CD4-positive, alpha-beta T cell treated with Interleukin-17A for 4 hours (primary cell): Measurements from ENCODE around the gene ZBTB45.
A peak's percentile ranks its signal among the peaks of the same experiment; 100 is the strongest.
"Not testable (repeated sequence)": the region's sequence is repeated elsewhere in the genome, so short reads cannot be mapped to it uniquely, and the experiment has no call there.

Experiments used
- DNase-seq: peaks from one replicate; pipeline ENCODE4 v3.0.0-alpha.2; 2020; ENCODE audit warnings: mixed read lengths

Gene ZBTB45

DNA sequence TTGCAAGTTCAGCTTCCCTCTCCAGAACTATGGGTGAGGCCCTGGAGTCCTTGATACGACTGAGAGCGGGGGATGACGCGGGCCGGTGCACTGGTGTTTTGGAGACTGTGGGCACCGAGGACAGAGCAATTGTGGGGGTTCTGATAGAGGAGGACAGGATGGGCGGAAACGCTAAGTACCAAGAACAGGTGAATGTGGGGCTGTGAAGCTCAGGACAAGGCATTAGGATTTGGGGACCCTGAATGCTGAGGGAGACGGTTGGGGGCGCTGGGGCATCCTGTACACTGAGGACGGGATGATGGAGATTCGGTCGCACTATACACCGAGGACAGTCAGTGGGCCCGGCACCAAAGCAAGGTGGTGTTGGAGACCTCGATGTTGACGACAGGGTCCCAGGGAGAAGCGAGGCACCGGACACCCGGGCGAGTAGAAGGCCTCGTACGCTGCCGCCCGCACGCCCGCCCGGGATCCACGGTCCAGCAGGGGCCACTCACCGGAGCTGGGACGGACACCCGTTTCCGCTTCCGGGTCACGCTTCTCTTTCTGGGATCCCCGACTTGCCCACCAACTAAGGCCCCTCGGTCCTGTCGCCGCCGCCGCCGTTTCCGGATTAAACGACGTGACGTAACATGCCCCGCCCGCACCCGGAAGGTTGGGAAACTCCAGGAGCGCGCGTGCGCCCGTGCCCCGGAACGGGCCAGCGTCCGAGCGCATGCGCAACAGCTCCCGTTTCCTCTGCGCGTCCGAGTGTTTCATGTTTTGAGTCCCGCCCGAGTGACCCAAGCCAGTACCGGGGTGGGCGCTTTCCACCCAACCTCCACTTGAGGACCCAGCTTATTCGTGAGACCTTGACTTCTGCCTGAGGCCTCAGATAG lies 35.1 kb upstream of the ZBTB45 start, which contains the start of gene CHMP2A:
Gene CHMP2A (minus strand): TSS at position 612 of the 875 bp plus-strand sequence. CDS start 893 bp downstream, outside the sequence.
- peak; percentile 98 for DNase-seq

DNA sequence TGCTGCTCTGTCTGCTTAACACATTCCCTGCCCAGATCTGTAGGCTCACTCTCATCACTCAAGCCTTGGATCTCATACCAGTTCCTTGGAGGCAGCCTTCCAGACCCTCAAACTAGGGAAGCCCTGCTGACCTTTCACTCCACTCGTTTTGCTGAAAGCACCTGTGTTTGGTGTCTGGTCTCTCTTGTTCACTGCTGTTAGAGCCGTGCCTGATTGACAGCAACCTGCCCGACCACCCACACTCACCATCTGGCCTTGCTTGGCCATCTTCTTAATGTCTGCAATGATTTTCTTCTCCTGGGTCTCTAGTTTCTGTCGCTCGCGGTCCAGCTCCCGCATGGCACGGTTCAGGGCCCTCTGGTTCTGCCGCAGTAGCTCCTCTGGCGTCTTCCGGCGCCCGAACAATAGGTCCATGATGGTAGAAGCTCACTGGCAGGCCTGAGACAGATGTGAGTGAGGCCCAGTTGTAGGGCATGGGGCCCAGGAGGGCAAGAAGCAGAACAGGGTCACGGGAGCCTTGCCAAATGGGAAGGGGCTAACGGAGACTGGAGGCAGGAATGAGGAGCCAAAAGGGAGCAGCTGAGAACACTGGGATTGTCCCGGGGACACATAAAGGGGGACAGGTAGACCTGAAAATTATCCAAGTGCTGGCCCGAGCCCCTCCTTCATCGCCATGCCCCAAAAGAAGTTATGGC lies 34.3 kb upstream of the ZBTB45 start:
- DNase-seq, result no peak

DNA sequence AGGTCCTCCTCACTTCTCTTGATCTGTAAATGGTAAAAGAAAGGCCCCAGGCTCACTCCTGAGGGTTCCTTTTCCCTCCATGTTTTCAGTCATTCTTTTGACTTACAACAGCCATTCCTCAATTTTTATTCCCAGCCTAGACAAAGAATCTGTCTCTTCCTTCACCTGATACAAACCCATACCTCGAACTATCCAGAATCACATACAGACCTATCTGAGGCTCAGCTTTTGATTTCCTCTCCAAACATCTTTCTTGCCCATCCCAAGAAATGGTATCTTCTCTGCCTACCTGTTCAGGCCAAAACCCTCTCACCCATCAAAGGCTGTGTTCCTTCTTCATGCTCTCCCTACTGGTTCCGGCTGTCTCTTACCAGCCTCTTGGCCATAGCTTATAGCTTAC lies 33.0 kb upstream of the ZBTB45 start:
- DNase-seq, result no peak

DNA sequence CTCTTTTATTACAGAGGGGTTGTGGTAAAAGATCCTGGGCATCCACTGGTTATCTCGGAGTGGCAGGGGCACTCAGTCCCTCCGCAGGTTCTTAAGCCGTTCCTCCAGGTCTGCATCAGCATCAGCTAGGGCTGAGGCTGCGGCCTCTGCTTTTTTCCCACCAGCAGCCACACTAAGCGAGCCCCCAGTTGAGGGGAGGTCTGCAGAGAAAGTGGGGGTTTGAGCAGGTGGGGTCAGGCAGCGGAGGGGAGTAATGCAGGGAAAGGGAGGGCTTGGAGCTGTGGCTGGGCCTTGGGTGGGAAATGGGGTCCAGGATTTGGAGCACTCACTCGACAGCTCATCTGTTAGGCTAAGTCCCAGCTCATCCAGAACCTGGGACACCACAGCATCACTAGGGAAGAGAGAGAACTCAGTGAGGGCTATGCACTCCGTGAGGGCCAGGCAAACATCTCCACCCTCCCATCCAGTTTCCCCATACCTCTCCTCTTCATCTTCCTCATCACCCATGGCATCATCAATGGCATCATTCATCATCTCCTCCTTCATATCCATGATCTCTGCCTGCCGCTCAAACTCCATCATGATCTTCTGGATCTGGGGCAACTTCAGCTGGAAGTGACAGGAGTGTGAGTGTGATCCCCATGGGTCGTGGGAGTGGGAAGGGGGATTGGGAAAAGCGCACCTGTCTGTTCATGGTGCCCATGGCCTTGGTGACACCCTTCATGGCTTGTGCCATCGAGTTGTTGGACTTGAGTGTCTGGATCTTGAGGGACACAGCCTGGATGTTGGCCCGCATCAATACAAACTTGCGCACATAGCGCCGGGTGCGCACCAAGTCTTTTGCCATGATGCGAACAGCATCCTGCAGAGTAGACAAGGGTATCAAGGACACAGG lies 32.2 kb upstream of the ZBTB45 start:
- no peak for DNase-seq

DNA sequence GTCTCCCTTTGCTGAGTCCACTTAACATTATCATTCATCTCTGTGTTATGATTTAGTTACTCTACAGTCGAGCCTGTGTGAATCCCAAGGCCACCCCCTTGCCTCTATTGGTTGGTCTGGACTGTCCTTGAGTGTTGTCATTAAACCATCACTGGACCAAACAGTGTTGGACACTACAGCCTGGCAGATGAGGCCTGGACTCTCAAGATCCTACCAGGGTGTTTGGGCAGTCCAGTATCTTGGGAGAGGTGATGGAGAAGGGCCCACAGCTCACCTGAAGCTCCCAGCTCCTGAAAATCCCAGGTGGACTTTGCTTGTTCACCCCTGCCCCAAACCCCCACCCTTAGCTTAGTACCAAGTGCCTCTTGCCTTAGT lies 31.5 kb upstream of the ZBTB45 start:
- no peak for DNase-seq

DNA sequence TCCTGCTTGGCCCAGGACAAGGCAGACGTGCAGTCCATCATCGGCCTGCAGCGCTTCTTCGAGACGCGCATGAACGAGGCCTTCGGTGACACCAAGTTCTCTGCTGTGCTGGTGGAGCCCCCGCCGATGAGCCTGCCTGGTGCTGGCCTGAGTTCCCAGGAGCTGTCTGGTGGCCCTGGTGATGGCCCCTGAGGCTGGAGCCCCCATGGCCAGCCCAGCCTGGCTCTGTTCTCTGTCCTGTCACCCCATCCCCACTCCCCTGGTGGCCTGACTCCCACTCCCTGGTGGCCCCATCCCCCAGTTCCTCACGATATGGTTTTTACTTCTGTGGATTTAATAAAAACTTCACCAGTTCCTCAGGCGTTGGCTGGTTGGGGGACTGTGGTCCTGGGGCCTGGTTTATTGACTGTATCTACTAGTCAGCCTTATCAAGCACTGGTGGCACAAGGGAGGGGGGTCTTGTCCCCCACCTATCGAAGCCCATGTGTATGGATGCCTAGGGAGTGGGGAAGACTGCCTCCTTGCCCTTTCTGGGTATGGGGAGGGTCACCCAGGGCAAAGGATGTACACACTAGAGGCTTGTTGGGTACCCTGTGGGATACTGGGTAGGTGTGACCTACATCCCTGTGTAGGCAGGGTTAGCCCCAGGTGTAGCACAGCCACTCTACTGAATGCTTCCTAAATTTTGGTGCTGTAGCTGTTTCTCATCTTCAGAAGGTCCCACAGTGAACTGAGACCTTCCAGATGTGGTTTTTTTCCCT lies 30.9 kb upstream of the ZBTB45 start:
- DNase-seq, result no peak

- DNase-seq, result no peak
Observed at GRCh38 chr19:58549664-58550361, 30.2 kb upstream of the ZBTB45 start.

DNA sequence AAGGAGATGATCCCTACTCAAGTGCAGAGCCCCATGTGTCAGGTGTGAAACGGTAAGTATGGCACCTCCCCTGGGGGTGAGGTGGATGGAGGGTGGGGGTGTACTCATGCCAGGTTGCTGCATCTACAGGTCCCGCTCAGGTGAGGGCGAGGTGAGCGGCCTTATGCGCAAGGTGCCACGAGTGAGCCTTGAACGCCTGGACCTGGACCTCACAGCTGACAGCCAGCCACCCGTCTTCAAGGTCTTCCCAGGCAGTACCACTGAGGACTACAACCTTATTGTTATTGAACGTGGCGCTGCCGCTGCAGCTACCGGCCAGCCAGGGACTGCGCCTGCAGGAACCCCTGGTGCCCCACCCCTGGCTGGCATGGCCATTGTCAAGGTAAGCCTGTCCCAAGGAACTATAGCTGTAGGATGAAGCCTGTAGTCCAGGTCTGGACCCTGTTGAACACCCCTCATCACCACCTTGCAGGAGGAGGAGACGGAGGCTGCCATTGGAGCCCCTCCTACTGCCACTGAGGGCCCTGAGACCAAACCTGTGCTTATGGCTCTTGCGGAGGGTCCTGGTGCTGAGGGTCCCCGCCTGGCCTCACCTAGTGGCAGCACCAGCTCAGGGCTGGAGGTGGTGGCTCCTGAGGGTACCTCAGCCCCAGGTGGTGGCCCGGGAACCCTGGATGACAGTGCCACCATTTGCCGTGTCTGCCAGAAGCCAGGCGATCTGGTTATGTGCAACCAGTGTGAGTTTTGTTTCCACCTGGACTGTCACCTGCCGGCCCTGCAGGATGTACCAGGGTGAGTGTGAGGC lies 29.5 kb upstream of the ZBTB45 start:
- DNase-seq, result no peak

GRCh38 chr19:58547323-58548312 lies 28.0 kb upstream of the ZBTB45 start:
- DNase-seq, result no peak

GRCh38 chr19:58546019-58546530 lies 26.5 kb upstream of the ZBTB45 start:
- no peak for DNase-seq

DNA sequence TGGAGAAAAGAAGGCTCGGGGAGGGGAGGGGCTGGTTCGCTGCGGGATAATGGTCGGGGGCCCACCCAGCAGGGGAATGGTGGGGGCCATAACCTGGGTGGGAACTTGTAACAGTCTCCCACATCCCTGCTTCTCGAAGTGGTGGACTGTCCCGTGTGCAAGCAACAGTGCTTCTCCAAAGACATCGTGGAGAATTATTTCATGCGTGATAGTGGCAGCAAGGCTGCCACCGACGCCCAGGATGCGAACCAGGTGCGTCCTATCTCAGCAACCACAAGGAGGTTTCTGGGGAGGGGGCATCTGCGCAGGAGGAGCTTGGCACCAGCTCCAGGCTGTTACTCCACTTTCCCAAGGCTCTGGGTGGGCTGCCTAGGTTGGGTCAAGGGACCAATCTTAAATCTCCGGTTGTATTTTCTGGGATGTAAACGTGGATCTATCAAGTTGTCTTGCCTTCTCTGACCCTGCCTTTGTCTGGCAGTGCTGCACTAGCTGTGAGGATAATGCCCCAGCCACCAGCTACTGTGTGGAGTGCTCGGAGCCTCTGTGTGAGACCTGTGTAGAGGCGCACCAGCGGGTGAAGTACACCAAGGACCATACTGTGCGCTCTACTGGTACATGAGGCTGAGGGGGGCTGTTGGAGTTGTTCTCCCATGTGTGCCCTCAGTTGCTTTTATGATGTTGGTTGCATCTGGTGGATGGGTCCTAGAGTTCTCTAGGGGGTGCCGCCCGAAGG lies 25.8 kb upstream of the ZBTB45 start:
- no peak for DNase-seq

- peak; percentile 81 for DNase-seq
Observed at GRCh38 chr19:58544591-58545285, 25.1 kb upstream of the ZBTB45 start.

DNA sequence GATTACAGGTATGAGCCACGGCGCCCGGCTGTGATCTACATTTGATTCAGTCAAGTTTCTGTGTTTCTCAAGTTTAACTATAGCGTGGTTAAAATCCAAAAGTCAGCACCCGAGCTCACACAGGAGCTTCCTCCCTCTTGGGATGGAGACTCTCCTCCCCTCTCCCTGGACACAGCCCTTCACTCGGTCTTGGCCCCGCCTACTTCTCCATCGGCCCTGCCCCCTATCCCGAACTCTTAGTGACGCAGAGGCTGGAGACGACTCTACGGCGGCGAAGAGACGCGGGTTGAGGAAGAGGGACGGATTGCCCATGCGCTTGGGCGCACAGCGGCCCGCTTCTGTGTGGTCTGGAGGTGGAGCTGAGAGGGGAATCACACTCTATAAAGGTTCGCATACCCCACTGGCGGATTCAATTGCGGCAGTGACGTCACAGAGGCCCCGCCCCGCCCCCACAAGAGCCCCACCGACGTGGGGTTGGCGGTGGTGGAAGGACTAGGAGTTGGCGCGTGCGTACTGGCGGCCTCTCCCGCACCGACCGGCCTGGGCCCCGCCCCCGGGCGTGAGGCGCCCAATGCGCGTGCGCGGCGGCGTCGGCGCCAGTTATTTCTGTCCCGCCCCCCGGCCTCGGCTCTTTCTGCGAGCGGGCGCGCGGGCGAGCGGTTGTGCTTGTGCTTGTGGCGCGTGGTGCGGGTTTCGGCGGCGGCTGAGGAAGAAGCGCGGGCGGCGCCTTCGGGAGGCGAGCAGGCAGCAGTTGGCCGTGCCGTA lies 24.4 kb upstream of the ZBTB45 start, which contains the start of gene TRIM28:
Gene TRIM28 (plus strand): TSS at position 239 of the 765 bp plus-strand sequence. CDS start 694 bp downstream, outside the sequence.
- peak; percentile 100 for DNase-seq

DNA sequence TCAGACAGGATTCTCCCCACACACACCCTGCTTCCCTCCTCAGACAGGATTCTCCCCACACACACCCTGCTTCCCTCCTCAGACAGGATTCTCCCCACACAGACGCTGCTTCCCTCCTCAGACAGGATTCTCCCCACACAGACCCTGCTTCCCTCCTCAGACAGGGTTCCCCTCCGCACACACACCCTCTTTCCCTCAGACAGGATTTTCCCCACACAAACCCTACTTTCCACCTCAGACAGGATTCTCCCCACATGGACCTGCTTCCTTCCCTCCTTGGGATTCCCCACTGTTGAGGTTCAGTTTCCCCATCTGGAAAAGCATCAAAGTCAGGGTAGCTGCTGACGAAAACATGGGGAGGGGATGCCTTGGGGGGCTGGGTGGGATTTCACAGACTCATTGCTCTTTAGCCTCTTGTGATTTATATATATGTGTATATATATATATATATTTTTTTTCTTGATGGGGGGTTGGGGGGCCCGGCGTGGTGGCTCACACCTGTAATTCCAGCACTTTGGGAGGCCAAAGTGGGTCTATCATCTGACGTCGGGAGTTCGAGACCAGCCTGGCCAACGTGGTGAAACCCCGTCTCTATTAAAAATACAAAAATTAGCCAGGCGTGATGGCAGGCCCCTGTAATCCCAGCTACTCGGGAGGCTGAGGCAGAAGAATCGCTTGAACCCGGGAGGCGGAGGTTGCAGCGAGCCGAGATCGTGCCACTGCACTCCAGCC lies 23.2 kb upstream of the ZBTB45 start:
- not testable (repeated sequence) for DNase-seq

DNA sequence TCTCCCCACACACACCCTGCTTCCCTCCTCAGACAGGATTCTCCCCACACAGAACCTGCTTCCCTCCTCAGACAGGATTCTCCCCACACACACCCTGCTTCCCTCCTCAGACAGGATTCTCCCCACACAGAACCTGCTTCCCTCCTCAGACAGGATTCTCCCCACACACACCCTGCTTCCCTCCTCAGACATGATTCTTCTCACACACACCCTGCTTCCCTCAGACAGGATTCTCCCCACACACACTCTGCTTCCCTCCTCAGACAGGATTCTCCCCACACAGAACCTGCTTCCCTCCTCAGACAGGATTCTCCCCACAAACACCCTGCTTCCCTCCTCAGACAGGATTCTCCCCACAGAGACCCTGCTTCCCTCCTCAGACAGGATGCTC lies 19.6 kb upstream of the ZBTB45 start:
- DNase-seq, result not testable (repeated sequence)
